ENCODE measurements around the gene OR10H1.

The OR10H1 gene

DNA sequence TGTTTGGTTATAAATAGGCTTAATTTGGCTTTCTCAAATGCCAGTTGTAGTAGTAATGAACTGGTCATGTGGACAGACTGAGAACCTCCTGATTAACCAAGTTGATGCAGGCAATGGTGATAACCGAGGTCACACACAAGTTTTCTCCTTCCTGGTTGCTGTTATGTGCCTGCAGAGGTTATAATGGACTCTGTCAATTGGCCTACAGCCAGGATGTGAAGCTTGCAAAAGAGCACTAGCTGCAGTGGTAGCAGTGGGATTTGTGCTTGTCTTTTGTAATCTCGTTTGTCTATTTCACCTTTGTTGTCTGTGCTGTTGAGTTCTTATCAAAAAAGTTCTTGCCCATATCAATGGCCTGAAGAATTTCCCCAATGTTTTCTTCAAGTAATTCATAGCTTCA lies 57.1 kb downstream of the OR10H1 start:
- DNase-seq (ENCODE audit: low read depth) = no peak
- no peak overlapping the region for H3K4me3 ChIP-seq (ENCODE audit: low read length)
- TF ChIP-seq, protein P1, sequence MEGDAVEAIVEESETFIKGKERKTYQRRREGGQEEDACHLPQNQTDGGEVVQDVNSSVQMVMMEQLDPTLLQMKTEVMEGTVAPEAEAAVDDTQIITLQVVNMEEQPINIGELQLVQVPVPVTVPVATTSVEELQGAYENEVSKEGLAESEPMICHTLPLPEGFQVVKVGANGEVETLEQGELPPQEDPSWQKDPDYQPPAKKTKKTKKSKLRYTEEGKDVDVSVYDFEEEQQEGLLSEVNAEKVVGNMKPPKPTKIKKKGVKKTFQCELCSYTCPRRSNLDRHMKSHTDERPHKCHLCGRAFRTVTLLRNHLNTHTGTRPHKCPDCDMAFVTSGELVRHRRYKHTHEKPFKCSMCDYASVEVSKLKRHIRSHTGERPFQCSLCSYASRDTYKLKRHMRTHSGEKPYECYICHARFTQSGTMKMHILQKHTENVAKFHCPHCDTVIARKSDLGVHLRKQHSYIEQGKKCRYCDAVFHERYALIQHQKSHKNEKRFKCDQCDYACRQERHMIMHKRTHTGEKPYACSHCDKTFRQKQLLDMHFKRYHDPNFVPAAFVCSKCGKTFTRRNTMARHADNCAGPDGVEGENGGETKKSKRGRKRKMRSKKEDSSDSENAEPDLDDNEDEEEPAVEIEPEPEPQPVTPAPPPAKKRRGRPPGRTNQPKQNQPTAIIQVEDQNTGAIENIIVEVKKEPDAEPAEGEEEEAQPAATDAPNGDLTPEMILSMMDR (conservative IDR thresholded peaks at IDR 0.05; ENCODE audit: low read depth, low read length) = no peak
